Hindlimb muscle (tissue), 1 donor: ENCODE results near the gene ANKRD55. TPM values are rescaled to one million over a fixed set of nuclear protein-coding genes. Genes with fewer than 3 reads are reported as not detected.
"Not testable (repeated sequence)": the region's sequence is repeated elsewhere in the genome, so short reads cannot be mapped to it uniquely, and the experiment has no call there.

Source experiments
- DNase-seq: peaks from one replicate; pipeline ENCODE4 v3.0.0-alpha.2; 2013
- polyA plus RNA-seq: library from polyadenylated mRNA; unstranded; fragments of 120-200 nt; gene quantifications from one replicate; pipeline ENCODE4 v1.2.1, GENCODE V29; 2013; ENCODE audit not compliant: insufficient read length

The ANKRD55 gene
- 0.27 TPM for polyA plus RNA-seq

DNA sequence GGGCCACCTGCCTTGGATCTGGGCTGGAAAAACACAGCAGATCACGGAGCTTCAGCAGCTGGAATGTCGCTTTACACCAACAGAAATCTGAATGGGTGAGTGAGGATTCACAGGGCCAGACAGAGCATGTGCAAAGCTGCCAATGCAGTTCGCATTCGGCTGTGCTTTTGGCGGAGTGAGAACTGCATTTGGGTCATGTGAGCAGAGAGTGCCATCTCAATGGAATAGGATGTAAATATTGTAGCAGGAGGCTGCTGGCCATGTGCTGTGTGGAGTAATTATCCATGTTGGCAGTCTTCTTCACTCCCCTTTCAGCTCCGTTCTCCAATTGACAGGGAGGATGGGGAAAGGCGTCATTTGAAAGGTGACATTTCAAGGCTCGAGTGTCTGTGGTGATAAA lies at the start of gene ANKRD55:
Gene ANKRD55, minus strand, starts transcription at position 101 of the 400 bp plus-strand sequence. CDS start 417 bp downstream, outside the sequence.
- peak; percentile 24 for DNase-seq

DNA sequence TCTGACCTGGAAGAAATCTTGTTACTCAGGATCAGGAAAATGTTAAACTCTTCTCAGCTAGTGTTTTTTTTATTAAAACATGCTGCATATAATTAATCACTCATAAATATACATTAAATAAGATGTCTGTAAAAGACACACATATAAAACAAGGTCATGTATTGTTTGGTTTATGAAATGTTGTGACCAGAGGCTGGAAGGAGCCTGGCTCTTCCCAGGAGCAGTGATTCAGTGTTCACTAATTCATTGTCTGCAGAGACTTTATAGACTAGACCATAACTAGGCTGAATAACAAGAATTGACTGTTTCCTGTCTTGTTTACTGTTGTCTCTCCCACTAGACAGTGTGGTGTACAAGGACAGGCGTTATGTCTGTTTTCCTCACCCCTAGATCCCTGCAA lies 49.1 kb upstream of the ANKRD55 start:
- DNase-seq, result no peak

DNA sequence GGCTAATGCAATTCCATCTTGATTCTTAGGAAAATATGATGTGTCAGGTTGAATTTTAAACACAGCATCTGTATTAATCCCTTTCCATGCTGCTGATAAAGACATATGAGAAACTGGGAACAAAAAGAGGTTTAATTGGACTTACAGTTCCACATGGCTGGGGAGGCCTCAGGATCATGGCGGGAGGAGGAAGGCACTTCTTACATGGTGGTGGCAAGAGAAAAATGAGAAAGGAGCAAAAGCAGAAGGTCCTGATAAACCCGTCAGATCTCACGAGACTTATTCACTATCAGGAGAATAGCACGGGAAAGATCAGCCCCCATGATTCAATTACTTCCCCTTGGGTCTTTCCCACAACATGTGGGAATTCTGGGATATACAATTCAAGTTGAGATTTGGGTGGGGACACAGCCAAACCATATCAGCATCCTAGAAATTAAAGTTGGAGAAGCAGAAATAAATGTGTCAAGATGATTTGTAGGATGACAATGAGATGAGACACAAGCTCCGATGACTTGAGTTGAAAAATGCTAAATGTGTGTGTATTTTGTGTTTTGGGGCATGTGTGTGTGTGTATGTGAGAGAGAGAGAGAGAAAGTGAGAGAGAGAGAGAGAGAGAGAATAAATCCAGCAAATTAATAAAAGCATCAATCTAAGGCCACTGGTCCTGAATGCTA lies 48.5 kb upstream of the ANKRD55 start:
- DNase-seq, result no peak

DNA sequence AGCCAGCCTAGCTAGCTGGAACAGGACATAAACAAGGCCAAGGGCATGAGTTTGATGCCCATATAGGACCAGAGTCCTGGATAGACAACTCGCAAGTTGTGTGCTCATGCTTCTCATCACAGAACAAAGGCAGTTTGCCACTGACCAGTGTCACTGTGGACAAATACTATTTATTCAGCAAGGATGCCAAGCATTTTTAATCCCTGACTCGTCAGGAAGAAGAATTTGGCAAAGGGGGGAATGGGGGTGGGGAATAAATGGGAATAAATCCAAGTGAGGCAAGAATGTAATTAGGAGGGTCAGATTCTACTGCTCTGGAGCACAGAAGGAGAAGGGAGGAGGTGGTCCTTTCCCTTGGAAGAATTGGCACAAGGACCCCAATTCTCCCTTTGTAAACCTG lies 46.8 kb upstream of the ANKRD55 start:
- DNase-seq, result no peak

DNA sequence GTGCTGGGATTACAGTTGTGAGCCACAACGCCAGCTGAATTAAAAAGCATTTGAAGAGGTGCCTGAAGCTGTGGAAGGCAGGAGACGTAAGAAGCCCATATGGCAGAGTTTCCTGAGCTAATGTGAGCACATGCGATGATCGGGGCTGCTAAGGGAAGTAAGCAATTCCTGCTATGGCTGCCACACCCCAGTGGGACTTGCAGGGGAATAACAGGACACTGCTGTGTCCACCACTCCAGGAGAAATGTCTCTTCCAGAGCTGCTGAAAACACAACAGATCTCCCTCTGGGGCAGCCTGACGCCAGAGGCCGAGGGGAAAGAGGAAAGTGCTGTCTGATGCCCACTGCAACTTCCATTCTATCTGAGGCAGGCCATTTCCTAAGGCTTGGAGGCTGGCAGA lies 46.2 kb upstream of the ANKRD55 start:
- DNase-seq, result no peak

DNA sequence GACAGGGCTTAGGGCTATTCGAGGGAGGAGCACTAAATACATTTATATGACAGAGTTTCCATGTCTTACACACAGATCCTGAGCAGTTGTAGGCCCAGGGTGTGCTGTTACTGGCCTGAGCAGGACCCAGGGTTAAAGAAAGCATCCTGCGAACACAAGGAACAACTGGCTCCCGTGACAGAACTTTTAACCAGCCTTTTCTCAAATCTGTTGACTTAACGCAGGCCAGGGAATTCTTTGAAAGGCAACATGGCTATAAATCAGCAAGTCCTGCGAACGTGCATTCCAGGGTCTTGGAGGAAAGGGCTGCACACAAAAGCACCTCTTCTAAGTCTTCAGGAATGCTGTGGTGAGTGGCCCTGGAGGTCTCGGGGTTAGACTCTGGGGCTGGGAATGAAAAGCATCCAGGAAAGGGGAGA lies 45.2 kb upstream of the ANKRD55 start:
- DNase-seq, result no peak

DNA sequence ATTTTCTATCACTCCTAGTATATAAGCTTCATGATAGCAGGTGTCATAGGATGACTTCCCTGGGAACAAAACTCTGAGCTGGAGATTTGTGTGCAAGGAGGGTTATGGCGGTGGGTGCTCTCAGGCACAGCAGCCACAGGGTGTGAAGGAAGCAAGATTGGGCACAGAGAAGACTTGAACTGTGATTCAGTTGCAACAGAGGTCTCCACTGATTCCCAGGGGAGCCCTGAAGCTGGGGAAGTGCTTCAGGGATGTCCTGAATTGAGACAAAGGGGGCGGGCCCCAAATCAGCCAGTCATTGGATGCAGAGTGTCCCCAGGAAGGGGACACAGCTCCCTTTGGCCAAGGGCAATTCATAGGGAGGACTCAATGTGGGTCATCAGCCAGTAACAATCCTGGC lies 44.4 kb upstream of the ANKRD55 start:
- no peak for DNase-seq

DNA sequence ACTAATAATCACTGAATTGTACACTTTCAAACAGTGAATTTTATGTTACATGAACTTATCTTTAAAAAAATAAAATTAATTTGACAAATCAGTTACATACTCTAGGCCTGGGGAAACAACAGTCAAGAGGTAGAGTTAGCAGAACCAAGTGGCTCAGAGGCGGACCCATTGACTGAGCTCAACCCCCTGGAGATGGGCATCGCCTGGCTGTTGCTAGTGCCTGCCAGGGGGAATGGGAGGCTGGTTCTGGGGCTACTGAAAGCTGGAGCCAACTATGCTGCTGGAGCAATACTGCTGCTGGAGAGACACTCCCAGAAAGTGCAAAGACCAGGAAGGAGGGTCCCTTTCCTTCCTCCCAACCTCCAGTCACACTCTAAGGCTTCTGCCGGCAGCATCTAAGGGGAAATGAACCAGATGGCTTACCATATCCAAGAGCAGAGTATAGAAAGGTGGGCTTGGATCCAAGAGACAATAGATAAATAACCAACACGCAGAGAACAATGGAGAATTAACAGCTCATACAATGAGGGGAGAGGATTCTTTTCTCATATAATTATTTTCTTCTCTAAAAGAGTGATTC lies 40.3 kb upstream of the ANKRD55 start:
- DNase-seq, result no peak

DNA sequence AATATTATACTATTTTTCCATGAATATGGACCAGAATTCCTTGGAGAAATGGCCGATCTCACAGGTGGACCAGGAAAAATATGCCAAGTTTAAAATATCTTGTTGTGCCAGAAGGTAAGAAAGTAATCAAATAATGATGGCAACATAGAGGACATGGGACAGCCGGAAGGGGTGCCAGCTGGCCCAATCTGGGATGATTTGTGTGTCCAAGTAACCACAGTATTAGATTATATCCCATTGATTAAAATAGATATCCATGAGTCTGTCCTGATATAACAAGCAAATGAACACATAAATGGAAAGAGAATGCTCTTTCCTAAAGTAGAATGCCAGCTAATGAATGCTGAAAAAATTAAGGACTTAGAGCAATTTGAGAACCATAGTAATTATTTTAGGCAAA lies 39.6 kb upstream of the ANKRD55 start:
- DNase-seq, result no peak

DNA sequence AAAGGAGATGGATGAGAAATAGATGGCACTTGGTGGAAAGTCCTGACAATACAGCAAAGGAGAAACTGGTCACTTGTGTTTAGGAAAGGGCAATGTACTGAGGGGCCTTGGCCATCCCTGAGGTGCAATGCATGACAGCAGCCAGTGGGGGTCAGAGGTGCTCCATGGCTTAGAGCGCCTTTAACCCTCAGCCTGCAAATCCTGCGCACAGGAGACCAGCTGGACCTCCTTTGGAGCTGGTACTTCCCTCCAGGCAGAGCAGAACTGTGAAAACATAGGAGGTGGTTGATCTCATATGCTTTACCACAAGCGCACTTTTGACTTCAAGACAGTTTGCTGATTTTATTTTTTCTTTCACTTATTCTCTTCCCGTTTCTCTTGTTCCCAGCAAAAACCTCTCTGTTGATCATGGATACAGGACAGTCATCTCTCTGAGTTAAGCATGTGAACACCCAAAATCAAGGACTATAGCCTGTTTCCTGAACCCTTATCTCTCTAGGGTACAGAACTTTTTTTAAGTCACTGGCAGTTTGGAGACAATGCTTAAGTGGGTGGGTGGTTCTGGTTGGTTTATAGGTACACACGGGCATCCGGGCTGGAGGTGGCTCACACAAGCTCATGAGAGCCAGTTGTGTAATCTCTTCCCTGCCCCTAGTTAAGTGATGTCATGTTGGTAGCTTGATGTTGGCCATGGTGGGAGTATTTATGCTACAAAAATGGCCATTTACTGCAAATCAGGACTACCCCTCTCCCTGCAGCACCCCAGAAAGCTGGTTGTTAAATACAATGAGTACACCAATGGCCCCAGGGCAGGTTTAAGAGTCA lies 37.6 kb upstream of the ANKRD55 start:
- DNase-seq, result peak; percentile 82

DNA sequence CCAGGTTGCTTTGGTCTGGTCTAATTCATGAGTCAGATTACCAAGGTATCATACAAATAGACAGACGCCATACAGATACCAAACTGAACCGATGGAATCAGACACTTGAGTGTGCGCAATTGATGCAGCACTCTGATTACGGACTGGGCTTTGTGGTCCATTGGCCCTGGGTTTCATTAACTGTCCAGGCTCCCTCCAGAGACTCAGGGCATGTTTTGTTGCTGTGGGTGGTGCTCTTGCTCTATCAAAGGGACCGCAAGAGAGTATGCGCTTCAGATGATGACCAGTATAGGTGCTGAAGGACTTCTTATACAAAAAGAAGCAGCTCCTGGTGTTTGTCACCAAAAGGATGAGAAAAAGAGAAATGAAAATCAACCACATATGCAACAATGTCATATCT lies 36.9 kb upstream of the ANKRD55 start:
- DNase-seq, result no peak

DNA sequence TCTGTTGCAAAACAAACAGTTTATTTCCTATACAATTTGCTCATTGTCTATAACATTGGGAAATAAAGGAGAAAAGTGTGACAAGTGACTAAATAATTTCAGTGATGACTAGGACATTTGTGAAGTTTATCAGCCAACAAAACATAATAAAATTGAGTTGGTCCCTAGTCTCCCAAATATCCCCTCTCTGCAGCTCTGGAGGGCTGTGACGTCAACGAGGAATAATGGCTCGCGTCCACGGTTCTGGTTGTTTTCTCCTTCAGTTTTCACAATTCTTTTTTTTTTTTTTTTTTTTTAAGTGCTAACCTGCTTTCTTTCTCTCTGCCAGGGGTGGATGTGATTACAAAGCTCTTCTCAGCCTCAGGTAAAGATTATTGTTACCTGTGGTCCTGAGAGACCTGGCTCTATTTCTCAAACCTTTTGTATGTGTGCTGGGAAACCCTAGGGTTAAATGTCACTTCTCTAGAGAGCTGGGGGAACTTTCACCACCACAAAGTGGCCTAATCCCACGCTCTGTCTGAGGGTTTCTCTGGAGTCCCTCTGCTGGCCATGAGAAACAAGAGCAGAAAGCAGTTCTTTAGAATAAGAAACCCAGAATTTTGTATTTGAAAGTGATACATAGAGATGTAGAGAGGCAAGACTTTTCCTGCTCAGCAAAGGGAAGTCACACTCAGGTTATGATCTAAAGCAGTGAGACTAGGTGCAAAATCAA lies 36.2 kb upstream of the ANKRD55 start:
- DNase-seq, result no peak

DNA sequence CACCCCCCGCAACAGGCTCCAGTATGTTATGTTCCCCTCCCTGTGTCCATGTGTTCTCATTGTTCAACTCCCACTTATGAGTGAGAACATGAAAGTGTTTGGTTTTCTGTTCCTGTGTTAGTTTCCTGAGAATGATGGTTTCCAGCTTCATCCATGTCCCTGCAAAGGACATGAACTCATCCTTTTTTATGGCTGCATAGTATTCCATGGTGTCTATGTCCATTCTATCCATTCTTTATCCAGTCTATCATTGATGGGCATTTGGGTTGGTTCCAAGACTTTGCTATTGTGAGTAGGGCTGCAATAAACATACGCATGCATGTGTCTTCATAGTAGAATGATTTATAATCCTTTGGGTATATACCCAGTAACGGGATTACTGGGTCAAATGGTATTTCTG lies 35.6 kb upstream of the ANKRD55 start:
- not testable (repeated sequence) for DNase-seq

DNA sequence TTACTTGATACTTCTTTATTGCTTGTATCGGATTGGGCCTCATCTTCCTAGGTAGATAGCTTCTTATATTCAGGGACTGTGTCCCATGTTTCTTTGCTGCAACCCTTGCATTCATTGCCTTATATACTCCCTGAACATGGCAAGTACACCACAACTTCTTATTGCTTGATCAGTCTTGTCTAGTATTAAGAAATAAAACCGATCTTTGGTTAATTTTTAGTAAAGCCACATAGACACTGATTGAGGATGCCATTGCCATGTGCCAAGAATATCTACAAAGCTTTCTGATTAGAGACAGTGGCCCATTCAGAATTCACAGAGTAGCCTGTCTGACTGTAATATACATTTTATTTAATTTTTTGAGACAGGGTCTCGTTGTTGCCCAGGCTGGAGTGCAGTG lies 34.7 kb upstream of the ANKRD55 start:
- no peak for DNase-seq

DNA sequence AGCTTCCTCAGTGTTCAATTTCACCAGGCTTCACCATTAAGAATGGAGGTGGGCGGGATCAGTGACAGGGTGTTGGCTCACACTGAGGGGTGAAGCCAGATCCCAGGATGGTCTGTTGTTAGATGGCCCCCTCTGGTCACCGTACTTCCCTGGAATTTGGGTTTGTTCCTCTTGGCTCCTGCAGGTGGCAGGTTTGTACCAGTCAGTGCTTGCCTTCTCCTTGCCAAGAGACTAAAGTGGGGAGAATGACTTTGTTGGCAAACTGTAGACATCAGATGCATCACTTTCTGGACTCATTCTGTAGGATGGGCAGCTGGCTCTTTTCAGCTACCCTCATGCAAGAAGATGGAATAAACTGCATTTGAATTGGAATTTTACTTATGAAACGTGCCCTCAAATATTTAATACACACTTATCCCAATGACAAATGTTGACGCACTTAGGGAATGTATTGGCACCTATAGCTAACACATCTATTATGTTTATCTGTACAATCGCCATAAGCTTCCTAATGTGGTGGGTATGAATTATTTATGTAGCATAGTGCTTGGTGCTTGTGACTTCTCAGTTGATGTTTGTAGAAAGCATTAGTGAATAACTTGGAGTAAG lies 31.4 kb upstream of the ANKRD55 start:
- no peak for DNase-seq

DNA sequence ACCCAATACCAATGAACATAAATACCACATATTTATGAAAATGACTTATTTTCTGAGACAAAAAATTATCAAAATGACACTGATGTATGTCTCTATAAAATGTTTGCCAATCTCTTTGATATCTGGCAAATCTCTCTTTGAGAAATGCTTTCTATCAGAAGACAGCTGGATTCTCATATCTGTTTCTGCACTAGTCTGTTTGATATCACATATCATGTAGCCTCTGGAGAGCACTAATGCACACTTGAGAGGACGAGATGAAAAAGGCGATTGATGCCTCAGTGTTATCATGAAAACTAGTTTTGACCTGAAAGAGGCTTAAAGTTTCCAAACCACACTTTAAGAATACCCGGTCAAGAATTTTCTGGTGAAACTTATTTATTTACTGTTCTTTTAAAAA lies 29.1 kb upstream of the ANKRD55 start:
- no peak for DNase-seq

DNA sequence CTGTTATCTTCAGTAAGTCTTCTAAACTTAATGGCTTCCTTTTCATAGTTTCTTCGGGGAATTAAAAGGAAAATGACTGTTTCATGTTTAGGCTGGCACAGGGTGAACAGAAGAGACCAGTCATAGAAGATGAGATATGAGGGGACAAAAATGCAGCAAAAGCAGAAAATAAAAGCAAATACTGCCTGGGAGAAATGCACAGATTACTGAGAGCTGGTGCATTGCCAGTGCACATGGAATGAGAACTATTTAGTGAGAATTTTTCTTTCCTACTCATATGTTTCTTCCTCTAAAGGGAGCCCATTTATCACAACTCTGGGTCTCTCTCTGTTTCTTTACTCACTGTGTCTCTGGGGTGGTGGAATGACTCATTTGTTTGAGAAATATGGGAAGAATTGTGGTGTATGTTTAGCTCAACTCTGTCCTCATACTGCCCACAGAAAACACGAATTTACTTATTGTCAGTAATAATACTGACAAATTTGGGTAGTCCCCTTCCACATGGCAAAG lies 25.9 kb upstream of the ANKRD55 start:
- peak; percentile 46 for DNase-seq

DNA sequence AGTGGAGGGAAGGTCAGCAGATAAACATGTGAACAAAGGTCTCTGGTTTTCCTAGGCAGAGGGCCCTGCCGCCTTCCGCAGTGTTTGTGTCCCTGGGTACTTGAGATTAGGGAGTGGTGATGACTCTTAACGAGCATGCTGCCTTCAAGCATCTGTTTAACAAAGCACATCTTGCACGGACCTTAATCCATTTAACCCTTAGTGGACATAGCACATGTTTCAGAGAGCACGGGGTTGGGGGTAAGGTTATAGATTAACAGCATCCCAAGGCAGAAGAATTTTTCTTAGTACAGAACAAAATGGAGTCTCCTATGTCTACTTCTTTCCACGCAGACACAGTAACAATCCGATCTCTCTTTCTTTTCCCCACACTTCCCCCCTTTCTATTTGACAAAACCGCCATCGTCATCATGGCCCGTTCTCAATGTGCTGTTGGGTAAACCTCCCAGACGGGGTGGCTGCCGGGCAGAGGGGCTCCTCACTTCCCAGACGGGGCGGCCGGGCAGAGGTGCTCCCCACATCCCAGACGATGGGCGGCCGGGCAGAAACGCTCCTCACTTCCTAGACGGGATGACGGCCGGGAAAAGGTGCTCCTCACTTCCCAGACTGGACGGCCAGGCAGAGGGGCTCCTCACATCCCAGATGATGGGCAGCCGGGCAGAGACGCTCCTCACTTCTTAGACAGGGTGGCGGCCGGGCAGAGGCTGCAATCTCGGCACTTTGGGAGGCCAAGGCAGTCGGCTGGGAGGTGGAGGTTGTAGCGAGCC lies 24.8 kb upstream of the ANKRD55 start:
- DNase-seq, result not testable (repeated sequence)

DNA sequence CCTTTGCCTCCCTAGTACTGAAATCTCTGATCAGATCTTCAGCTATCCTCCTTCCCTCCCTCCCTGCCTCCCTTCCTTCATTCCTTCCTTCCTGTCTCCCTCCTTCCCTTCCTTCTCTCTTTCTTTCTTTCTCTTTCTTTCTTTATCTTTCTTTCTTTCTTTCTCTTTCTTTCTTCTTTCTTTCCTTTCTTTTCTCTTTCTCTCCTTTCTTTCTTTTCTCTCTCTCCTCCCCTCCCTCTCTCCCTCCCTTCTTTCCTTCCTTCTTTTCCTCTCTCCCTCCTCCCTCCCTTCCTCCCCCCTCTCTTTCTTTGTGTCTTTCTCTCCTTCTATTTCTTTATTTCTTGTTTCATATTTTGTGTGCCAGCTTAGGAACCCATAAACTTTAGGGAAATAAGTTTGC lies 23.9 kb upstream of the ANKRD55 start:
- no peak for DNase-seq

DNA sequence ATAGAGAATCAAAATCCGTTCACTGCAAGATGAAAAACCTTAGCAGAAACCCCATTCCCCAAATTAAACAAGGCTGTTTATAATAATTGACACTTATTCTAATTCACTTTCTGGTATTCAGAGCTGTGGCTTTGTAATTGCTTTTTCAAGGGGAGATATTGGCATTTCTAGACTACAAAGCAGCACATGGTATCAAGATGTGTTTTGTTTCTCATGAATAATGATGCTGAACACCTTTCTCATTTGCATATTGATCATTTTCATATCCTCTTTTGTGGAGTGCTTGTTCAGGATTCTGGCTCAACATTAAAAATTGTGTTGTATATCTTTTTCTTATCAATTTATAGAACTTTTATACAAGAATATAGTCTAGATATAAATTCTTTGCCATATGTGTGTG lies 22.4 kb upstream of the ANKRD55 start:
- no peak for DNase-seq

DNA sequence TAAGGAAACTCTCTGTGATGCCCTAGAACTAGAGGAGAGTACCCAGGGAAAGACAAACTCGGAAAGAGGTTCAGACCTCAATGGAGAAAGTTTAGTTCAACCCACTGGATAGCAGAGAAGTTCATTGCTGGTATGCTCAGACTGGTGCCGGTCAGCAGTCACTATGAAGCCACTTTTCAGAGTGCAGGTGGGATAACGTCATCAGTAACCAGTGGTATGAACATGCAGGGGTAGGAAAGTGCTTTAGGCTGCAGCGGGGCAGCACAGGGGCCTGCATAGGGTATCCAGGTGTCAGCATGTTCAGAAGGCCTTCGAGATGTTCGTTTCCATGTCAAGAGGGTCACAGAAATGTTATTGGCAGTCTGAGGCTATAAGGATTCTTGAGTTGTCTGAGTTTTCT lies 20.8 kb upstream of the ANKRD55 start:
- no peak for DNase-seq

DNA sequence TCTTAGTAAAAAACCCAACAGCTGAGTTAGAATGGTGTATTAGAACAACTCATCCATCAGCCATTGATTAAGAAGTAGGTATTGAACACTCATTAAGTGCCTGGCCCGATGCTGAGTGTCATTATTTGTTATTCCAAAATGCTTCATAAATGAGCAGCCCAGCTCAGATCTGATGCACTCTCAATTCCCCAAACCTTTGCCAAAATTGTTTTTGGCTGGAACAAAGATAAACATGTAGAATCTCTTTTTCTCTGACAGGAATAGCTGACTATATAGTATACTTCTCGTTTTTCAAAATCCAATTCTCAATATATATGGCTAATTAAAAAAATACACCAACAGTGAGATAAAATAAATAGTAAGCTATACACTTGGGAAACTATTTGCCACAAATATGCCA lies 20.0 kb upstream of the ANKRD55 start:
- DNase-seq, result no peak
